ENCODE data around the gene GINS1.

The GINS1 gene

DNA sequence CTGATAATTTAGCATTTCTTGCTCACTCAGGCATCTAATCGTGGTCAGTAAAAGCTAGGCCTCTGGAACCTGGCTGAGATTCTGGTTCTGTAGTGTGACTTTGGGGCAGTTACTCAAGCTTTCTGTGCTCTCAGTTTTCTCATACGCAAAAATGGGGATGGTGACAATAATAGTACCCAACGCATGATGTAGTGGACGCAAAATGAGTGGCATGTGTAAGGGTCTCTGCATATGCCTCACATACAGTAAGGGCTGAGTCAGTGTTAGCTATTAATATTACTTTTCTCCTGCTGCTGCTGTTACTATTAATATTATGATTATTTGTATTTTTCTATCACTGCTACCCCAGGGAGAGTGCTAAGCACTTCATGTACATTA is 686 bp downstream of the GINS1 start:
- ATAC-seq (ENCODE audit: insufficient read depth, low read depth): no peak
- no peaks in the 10 kb centered on the region for H3K27me3 ChIP-seq (ENCODE audit: insufficient read depth, low read length, poor library complexity)
- H3K36me3 ChIP-seq (ENCODE audit: insufficient read depth, low read length): peaks cover 36% of the 10 kb centered on the region
- peak overlapping the region; percentile 80 for H3K4me2 ChIP-seq (ENCODE audit: insufficient read depth, low read length)
- no peak for DNase-seq
- H2AFZ ChIP-seq (ENCODE audit: low read depth, low read length): peak overlapping the region; percentile 91
- H4K20me1 ChIP-seq (ENCODE audit: insufficient read depth, low read length): peaks cover 13% of the 10 kb centered on the region; the same call in 1 of the 2 replicates
- peak overlapping the region; percentile 84 for H3K9ac ChIP-seq (ENCODE audit: low read depth, low read length)
- peaks cover 37% of the 10 kb centered on the region for H3K4me1 ChIP-seq (ENCODE audit: insufficient read depth, low read length)
- H3K9me3 ChIP-seq (ENCODE audit: insufficient read depth, low read length, severe bottlenecking): peaks cover 14% of the 10 kb centered on the region
- TF ChIP-seq EZH2 (IDR thresholded peaks at IDR 0.05; ENCODE audit: borderline replicate concordance, low read depth, low read length, severe bottlenecking): no peak
- TF ChIP-seq, protein P1, sequence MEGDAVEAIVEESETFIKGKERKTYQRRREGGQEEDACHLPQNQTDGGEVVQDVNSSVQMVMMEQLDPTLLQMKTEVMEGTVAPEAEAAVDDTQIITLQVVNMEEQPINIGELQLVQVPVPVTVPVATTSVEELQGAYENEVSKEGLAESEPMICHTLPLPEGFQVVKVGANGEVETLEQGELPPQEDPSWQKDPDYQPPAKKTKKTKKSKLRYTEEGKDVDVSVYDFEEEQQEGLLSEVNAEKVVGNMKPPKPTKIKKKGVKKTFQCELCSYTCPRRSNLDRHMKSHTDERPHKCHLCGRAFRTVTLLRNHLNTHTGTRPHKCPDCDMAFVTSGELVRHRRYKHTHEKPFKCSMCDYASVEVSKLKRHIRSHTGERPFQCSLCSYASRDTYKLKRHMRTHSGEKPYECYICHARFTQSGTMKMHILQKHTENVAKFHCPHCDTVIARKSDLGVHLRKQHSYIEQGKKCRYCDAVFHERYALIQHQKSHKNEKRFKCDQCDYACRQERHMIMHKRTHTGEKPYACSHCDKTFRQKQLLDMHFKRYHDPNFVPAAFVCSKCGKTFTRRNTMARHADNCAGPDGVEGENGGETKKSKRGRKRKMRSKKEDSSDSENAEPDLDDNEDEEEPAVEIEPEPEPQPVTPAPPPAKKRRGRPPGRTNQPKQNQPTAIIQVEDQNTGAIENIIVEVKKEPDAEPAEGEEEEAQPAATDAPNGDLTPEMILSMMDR (IDR thresholded peaks at IDR 0.05; ENCODE audit: borderline replicate concordance, extremely low read depth, low read length, poor library complexity, severe bottlenecking): no peak
- H3K4me3 ChIP-seq (ENCODE audit: low read depth in 1 of 2, low read length in 2 of 2): peak overlapping the region; percentile 76 to 90
- H3K79me2 ChIP-seq (ENCODE audit: insufficient read depth, low read length): peaks cover 55% of the 10 kb centered on the region
- H3K27ac ChIP-seq (ENCODE audit: low read length): peak overlapping the region; percentile 95

GRCh38 chr20:25408890-25409289 is 1.4 kb downstream of the GINS1 start:
- peaks cover 37% of the 10 kb centered on the region for H3K4me1 ChIP-seq (ENCODE audit: insufficient read depth, low read length)
- DNase-seq (no peak), ATAC-seq (ENCODE audit: insufficient read depth, low read depth) (no peak)
- peaks cover 43% of the 10 kb centered on the region for H3K36me3 ChIP-seq (ENCODE audit: insufficient read depth, low read length)
- H4K20me1 ChIP-seq (ENCODE audit: insufficient read depth, low read length): peaks cover 13% of the 10 kb centered on the region; the same call in 1 of the 2 replicates
- peaks cover 63% of the 10 kb centered on the region for H3K79me2 ChIP-seq (ENCODE audit: insufficient read depth, low read length)
- TF ChIP-seq EZH2 (IDR thresholded peaks at IDR 0.05; ENCODE audit: borderline replicate concordance, low read depth, low read length, severe bottlenecking): no peak
- TF ChIP-seq, protein P1 (IDR thresholded peaks at IDR 0.05; ENCODE audit: borderline replicate concordance, extremely low read depth, low read length, poor library complexity, severe bottlenecking): no peak
- peak overlapping the region; percentile 80 for H3K4me2 ChIP-seq (ENCODE audit: insufficient read depth, low read length)
- peak overlapping the region; percentile 84 for H3K9ac ChIP-seq (ENCODE audit: low read depth, low read length)
- peak overlapping the region; percentile 95 for H3K27ac ChIP-seq (ENCODE audit: low read length)
- H3K9me3 ChIP-seq (ENCODE audit: insufficient read depth, low read length, severe bottlenecking): peaks cover 6% of the 10 kb centered on the region
- H2AFZ ChIP-seq (ENCODE audit: low read depth, low read length): no peak overlapping the region
- H3K4me3 ChIP-seq (ENCODE audit: low read depth in 1 of 2, low read length in 2 of 2): peak overlapping the region; percentile 76 to 90; a peak in 3 of 4 replicates
- no peaks in the 10 kb centered on the region for H3K27me3 ChIP-seq (ENCODE audit: insufficient read depth, low read length, poor library complexity)

GRCh38 chr20:25418776-25419175 is 11.3 kb downstream of the GINS1 start:
- no peak overlapping the region for H3K27ac ChIP-seq (ENCODE audit: low read length)
- TF ChIP-seq EZH2 (IDR thresholded peaks at IDR 0.05; ENCODE audit: borderline replicate concordance, low read depth, low read length, severe bottlenecking): no peak
- TF ChIP-seq, protein P1 (IDR thresholded peaks at IDR 0.05; ENCODE audit: borderline replicate concordance, extremely low read depth, low read length, poor library complexity, severe bottlenecking): no peak
- H3K27me3 ChIP-seq (ENCODE audit: insufficient read depth, low read length, poor library complexity): no peaks in the 10 kb centered on the region
- H4K20me1 ChIP-seq (ENCODE audit: insufficient read depth, low read length): peaks cover 4% of the 10 kb centered on the region; the same call in 1 of the 2 replicates
- H2AFZ ChIP-seq (ENCODE audit: low read depth, low read length): no peak overlapping the region
- H3K4me2 ChIP-seq (ENCODE audit: insufficient read depth, low read length): no peak overlapping the region
- no peak overlapping the region for H3K9ac ChIP-seq (ENCODE audit: low read depth, low read length)
- H3K36me3 ChIP-seq (ENCODE audit: insufficient read depth, low read length): peaks cover 92% of the 10 kb centered on the region
- H3K4me3 ChIP-seq (ENCODE audit: low read depth in 1 of 2, low read length in 2 of 2): no peak overlapping the region
- peaks cover 47% of the 10 kb centered on the region for H3K79me2 ChIP-seq (ENCODE audit: insufficient read depth, low read length)
- H3K4me1 ChIP-seq (ENCODE audit: insufficient read depth, low read length): no peaks in the 10 kb centered on the region
- no peak for ATAC-seq (ENCODE audit: insufficient read depth, low read depth)
- no peaks in the 10 kb centered on the region for H3K9me3 ChIP-seq (ENCODE audit: insufficient read depth, low read length, severe bottlenecking)
- no peak for DNase-seq

- TF ChIP-seq, protein P1 (IDR thresholded peaks at IDR 0.05; ENCODE audit: borderline replicate concordance, extremely low read depth, low read length, poor library complexity, severe bottlenecking): no peak
- no peak for TF ChIP-seq EZH2 (IDR thresholded peaks at IDR 0.05; ENCODE audit: borderline replicate concordance, low read depth, low read length, severe bottlenecking)
- Histone ChIP-seq H4K20me1 (ENCODE audit: insufficient read depth, low read length) (no peaks in the 10 kb centered on the region), H3K4me2 (ENCODE audit: insufficient read depth, low read length) (no peak overlapping the region), H3K79me2 (ENCODE audit: insufficient read depth, low read length) (peaks cover 35% of the 10 kb centered on the region), H3K9ac (ENCODE audit: low read depth, low read length) (no peak overlapping the region), H3K27me3 (ENCODE audit: insufficient read depth, low read length, poor library complexity) (no peaks in the 10 kb centered on the region), H3K4me1 (ENCODE audit: insufficient read depth, low read length) (no peaks in the 10 kb centered on the region), H2AFZ (ENCODE audit: low read depth, low read length) (no peak overlapping the region), H3K36me3 (ENCODE audit: insufficient read depth, low read length) (peaks cover 93% of the 10 kb centered on the region), H3K9me3 (ENCODE audit: insufficient read depth, low read length, severe bottlenecking) (no peaks in the 10 kb centered on the region), H3K27ac (ENCODE audit: low read length) (no peak overlapping the region), H3K4me3 (ENCODE audit: low read depth in 1 of 2, low read length in 2 of 2) (no peak overlapping the region)
- no peak for ATAC-seq (ENCODE audit: insufficient read depth, low read depth)
- DNase-seq: no peak
Measured at GRCh38 chr20:25421102-25421501, 13.6 kb downstream of the GINS1 start.

Data from DND-41 (cell line).